HepG2 (cell line): ENCODE measurements around the gene TBC1D20.

Experiments
- CBX5 ChIP-seq: sonication (generic); formaldehyde crosslinking; IDR thresholded peaks from 2 replicates; pipeline ENCODE4 v1.4.0; 2020; ENCODE audit warnings: missing genetic modification reagents, borderline replicate concordance
- CCAR2 ChIP-seq: fragments of 200-400 bp; formaldehyde crosslinking; optimal IDR thresholded peaks from 2 replicates; pipeline ENCODE3; 2018; ENCODE audit warnings: low read depth, mild to moderate bottlenecking, low read length, moderate library complexity
- IRF9 ChIP-seq: sonication (generic); formaldehyde crosslinking; IDR thresholded peaks from 2 replicates; pipeline ENCODE4 v1.8.0; 2022; ENCODE audit warnings: missing genetic modification reagents, mild to moderate bottlenecking, borderline replicate concordance
- KLF16 ChIP-seq, 2 experiments: sonication (generic) in 1 of 2; formaldehyde crosslinking in 1 of 2; IDR thresholded peaks; 2 replicates each; pipeline versions ENCODE4 v1.6.1 to v1.8.0; 2016 to 2023; ENCODE audit warnings: missing genetic modification reagents in 2 of 2, missing compliant biosample characterization in 1 of 2
- MYPOP ChIP-seq: sonication (generic); formaldehyde crosslinking; IDR thresholded peaks from 2 replicates; pipeline ENCODE4 v1.8.1; 2023; ENCODE audit warnings: mild to moderate bottlenecking, moderate library complexity, missing genetic modification reagents
- RBM39 ChIP-seq: fragments of 200-400 bp; formaldehyde crosslinking; IDR thresholded peaks from one replicate; pipeline ENCODE4 v1.6.1; 2018; ENCODE audit warnings: antibody characterized with exemption, mild to moderate bottlenecking, low read depth, low read length; ENCODE audit not compliant: poor library complexity, severe bottlenecking
- ZBED4 ChIP-seq: sonication (generic); formaldehyde crosslinking; IDR thresholded peaks from 2 replicates; pipeline ENCODE4 v1.4.0; 2020; ENCODE audit warnings: missing genetic modification reagents, borderline replicate concordance
- ZFP90 ChIP-seq: sonication (generic); formaldehyde crosslinking; IDR thresholded peaks from 2 replicates; pipeline ENCODE4 v1.8.0; 2022; ENCODE audit warnings: missing genetic modification reagents, mild to moderate bottlenecking, inconsistent platforms, borderline replicate concordance
- ZNF761 ChIP-seq: sonication (generic); formaldehyde crosslinking; conservative IDR thresholded peaks from 2 replicates; pipeline ENCODE4 v1.4.0; 2020; ENCODE audit warnings: mild to moderate bottlenecking, missing genetic modification reagents

- no peak for TF ChIP-seq CCAR2
- no peak for TF ChIP-seq ZFP90 (CRISPR knock-in tag)
- TF ChIP-seq ZBED4 (CRISPR knock-in tag) = no peak
- no peak for TF ChIP-seq KLF16 (CRISPR knock-in tag; IDR thresholded peaks at IDR 0.05)
- TF ChIP-seq MYPOP = no peak
- TF ChIP-seq IRF9 (CRISPR knock-in tag) = no peak
- no peak for TF ChIP-seq RBM39
- TF ChIP-seq CBX5 (CRISPR knock-in tag) = no peak
- TF ChIP-seq ZNF761 (CRISPR knock-in tag) = no peak
Observed at GRCh38 chr20:416950-417800, 45.2 kb downstream of the TBC1D20 start.
